ENCODE results near the gene FUCA1.

- TF ChIP-seq POLR2A (IDR thresholded peaks at IDR 0.05; ENCODE audit: low read depth, low read length) (no peak), USF2 (IDR thresholded peaks at IDR 0.05; ENCODE audit: low read depth, low read length) (no peak), CHD1 (IDR thresholded peaks at IDR 0.05; ENCODE audit: low read depth, low read length) (no peak), CTCF (conservative IDR thresholded peaks at IDR 0.05; ENCODE audit: low read depth, low read length) (no peak), CEBPB (IDR thresholded peaks at IDR 0.05; ENCODE audit: low read depth, low read length) (no peak), BHLHE40 (IDR thresholded peaks at IDR 0.05; ENCODE audit: low read depth, low read length) (no peak), NFE2L2 (IDR thresholded peaks at IDR 0.05; ENCODE audit: low read depth, low read length) (no peak), RAD21 (IDR thresholded peaks at IDR 0.05; ENCODE audit: low read length) (no peak), RFX5 (IDR thresholded peaks at IDR 0.05; ENCODE audit: low read depth, low read length) (no peak)
Observed at GRCh38 chr1:23827717-23828116, 40.4 kb downstream of the FUCA1 start.
